Endometrial microvascular endothelial cells (primary cell): ENCODE results near the gene KIF1B. TPM values are rescaled to one million over a fixed set of nuclear protein-coding genes. Genes with fewer than 3 reads are reported as not detected.
"Not testable (repeated sequence)": the region's sequence is repeated elsewhere in the genome, so short reads cannot be mapped to it uniquely, and the experiment has no call there.

Experiments
- in situ Hi-C: cut with HindIII; loops from 2 replicates; pipeline ENCODE4 v1.10.0; 2017; ENCODE audit warnings: low sequenced_read_pairs, low pct_unique_long_range_greater_than_20kb; ENCODE audit errors: inconsistent ontology term
- total RNA-seq: library from RNA; depleted of rRNA; stranded (reverse); fragments of >200 nt; gene quantifications from one replicate; pipeline ENCODE4 v1.2.3, GENCODE V29; 2015; ENCODE audit errors: inconsistent ontology term

The KIF1B gene
- total RNA-seq, 1 donor from 2014 or later: 23.5 TPM

DNA sequence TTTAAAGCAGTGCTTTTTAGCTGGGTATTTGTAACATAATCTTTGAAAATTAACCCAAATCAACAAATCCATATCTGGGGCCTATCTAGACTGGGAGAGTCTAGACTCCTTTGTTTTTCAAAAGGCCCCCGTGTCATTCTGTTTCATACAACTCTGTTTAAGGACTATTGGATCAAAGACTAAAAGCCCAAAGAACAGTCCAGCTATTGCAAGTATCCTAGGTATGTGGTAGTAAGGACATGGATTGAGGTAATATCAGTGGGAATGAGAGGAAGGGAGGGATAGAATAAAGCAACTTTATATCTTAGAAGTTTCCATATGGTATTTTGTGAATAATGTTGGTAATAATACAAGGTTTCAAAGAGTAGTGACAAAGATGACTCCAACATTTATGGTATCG is 18.2 kb downstream of the KIF1B start:
- in situ Hi-C loops: no loop called here

DNA sequence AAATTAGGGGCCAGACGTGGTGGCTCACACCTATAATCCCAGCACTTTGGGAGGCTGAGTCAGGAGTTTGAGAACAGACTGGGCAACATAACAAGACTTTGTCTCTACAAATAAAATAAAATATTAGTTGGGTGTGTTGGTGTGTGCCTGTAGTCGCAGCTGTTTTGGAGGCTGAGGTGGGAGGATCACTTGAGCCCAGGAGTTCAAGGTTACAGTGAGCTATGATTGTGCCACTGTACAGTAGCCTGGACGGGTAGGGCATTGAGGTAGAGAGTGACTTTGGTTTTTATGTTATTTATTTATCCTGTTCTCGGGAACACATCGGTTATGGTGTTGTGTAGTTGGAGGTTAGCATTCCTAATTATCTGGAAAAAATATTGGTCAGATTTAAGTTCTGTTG is 19.5 kb downstream of the KIF1B start:
- in situ Hi-C loops: no loop called here

DNA sequence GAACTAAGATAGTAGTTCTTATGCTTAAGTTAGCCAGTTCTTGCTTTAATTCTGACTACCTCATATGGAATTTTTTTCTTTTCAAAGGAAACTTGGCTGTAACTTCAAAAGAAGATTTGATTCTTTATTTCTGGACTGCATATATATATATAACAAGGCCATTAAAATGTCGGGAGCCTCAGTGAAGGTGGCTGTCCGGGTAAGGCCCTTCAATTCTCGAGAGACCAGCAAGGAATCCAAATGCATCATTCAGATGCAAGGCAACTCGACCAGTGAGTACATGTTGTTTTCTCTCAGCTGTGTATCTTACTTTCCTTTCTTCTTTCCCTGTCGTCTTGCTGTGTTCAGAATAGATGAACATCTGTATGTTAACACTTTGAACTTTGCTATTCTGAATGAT is 21.8 kb downstream of the KIF1B start:
- in situ Hi-C loops: no loop called here

DNA sequence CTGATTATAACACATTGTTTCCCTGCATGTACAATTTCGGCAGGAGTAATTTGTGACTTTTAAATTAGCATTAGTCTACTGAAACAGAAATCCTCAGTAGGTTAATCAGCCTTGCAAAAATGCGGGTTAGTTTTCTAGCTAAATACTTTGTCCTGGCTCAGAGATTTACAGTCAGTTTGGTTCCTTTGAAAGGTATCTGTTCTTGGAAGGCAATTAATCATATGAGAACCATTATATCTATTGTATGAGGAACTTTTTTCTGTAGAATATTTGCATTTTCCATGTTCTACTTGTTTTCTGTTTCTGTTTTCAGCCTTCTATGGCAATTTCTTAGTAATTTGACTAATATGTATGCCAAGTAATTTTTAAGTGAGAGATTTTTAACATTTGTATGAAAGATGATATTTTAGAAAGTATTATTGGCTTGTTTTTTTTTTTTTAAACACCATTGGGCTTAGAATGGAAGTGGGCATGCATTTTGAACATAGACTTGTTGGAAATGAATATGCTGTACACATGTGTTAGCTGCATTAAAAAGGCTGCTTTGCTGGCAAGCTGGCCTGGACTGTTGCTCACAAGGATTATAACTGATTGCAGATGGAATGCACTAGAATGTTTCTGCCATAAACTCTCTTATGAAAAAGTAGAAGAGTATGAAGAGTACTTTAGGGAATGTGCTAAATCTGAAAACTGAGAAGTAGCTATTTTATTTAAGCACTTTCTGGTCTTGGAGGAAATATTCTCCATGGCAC is 26.2 kb downstream of the KIF1B start:
- in situ Hi-C loops: no loop called here

DNA sequence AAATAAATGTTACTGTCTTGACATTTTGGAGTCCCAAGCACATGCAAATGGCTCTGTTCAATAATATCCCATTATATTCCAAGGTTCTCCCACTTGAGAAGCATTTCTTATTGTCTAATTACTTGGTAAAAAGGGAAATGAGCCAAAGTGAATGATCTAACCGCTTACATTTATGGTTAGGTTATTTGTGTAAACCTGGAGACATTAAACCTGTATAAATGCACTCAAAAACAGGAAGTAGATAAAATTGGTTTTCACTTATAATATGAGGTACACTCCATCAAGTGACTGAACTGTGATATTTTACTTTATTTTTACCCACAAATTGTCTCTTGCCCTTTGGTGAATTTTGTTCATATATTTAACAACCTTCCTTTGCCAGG is 26.8 kb downstream of the KIF1B start:
- in situ Hi-C loops: no loop called here

DNA sequence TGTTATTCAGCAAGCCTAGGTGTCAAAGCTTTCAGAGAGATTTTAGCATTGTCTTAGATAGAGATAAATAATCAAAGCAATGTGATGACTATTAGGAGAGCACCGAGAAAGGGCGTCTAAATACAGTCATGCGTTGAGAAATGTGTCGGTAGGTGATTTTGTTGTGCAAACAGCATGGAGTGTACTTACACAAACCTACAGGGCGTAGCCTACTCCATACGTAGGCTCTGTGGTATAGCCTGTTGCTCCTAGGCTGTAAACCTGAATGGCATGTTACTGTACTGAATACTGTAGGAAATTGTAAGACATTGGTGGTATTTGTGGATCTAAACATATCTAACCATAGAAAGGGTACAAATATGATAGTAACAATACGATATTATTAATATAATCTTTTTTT is 31.8 kb downstream of the KIF1B start:
- in situ Hi-C loops: no loop called here

DNA sequence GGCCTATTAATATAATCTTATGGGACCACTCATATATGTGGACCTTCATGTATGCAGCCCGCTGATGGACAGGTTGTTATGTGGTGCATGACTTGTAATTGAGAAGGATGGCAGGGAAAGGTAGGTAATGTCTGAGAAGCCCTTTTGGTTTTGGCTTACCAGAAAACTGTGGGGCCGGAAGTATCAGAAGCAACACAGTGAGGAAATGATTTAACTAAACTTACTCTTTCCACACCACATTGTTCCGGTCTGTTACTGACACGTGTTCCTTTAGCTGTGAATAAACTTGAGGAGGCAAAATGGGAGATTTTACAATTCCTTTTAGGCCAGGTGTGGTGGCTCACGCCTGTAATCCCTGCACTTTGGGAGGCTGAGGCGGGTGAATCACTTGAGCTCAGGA is 32.4 kb downstream of the KIF1B start:
- in situ Hi-C loops: no loop called here

DNA sequence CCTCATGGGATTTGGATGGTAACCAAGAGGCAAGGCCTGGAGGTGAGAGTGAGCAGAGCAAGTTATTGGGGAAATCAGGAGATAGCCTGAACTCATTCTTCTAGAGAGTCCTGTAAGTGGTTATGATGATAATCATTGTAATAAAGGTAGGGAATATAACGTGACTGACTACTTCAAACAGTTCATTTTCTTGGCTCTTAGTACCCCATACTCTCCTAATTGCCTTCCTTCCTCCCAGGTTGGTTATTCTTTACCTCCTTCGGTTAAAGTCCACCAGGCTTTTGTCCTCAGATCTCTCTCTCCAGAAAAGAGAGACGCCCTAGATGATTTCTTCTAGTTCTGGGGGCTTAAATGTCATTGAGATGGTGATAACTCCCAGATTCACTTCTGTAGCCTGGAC is 35.3 kb downstream of the KIF1B start:
- in situ Hi-C loops: no loop called here

DNA sequence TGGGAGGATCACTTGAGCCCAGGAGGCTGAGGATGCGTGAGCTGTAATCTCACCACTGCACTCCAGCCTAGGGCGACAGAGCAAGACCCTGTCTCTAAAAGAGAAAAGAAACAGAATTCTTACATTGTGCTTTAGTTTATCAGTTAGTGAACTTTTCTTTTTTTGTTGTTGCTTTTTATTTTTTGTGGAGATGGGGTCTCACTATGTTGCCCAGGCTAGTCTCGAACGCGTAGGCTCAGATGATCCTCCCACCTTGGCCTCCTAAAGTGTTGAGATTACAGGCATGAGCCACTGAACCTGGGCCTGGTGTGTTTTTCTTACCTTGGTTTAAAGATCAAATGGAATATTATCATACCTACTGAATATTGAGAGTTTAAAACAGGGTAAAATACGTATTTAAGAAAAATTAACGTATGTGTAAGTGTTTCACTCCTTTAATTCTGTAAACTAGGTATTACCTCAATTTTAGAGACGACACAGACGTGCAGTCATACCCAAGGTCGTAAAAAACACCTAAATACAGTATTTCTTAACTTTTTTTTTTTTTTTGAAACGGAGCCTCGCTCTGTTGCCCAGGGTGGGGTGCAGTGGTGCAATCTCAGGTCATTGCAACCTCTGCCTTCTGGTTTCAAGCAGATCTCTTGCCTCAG is 39.6 kb downstream of the KIF1B start:
- in situ Hi-C loops: no loop called here

DNA sequence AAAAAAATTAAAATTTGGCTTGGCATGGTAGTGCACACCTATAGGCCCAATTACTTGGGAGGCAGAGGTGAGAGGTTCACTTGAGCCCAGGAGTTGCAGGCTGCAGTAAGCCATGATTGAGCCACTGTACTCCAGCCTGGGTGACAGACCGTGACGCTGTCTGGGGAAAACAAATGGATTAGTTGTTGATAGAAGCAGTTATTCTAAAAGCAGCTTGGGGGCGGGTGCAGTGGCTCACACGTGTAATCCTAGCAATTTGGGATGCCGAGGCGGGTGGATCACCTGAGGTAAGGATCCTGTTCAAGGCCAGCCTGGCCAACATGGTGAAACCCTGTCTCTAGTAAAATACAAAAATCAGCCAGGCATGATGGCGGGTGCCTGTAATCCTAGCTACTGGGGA is 40.3 kb downstream of the KIF1B start:
- in situ Hi-C loops: no loop called here

DNA sequence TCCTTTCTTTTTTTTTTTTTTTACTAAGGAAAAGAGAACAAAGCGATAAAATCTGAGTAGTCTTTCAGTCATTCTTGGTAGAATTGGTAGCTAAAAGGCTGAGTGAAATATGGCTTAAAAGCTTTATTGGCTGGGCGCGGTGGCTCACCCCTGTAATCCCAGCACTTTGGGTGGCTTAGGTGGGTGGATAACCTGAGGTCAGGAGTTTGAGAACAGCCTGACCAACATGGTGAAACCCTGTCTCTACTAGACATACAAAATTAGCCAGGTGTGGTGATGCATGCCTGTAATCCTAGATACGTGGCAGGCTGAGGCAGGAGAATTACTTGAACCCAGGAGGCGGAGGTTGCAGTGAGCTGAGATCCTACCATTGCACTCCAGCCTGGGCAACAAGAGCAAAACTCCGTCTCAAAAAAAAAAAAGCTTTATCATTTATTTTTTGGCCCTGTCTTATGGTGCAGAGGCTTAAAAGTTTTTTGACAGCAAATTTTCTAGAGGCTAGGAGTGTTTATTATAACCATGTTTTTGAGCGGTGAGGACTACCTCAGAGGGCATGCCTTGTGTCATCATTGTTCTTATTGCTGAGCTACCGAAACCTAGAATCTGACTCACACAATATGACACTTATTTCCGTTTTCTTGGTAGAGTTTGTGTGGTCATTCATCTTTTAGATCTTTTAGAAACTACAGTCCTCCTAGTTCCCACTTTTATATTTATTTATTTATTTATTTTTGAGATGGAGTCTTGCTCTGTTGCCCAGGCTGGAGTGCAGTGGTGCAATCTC is 41.1 kb downstream of the KIF1B start:
- in situ Hi-C loops: not testable (repeated sequence)

DNA sequence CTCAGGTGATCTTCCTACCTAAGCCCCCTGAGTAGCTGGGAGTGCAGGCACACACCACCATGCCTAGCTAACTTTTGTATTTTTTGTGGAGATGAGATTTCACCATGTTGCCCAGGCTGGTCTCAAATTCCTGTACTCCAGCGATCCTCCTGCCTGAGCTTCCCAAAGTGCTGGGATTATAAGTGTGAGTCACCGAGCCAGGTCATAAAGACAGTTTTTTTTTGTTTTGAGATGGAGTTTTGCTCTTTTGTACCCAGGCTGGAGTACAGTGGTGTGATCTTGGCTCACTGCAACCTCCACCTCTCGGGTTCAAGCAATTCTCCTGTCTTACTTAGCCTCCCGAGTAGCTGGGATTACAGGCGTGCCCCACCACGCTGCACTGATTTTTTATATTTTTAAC is 42.1 kb downstream of the KIF1B start:
- in situ Hi-C loops: no loop called here

DNA sequence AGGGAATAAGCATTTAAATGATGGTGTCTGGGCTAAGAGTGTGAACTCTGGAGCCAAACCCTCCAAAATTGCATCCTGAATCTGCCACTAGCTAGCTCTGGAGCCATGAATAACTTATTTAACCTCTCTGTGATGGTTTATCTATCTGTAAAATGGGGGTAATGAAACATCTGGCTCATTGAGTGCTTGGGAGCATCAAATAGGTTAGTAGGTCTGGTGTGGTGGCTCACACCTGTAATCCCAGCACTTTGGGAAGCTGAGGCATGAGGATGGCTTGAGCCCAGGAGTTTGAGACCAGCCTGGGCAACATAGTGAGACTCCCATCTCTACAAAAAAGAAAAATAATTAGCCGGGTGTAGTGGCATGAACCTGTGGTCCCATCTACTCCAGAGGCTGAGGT is 42.8 kb downstream of the KIF1B start:
- in situ Hi-C loops: no loop called here

DNA sequence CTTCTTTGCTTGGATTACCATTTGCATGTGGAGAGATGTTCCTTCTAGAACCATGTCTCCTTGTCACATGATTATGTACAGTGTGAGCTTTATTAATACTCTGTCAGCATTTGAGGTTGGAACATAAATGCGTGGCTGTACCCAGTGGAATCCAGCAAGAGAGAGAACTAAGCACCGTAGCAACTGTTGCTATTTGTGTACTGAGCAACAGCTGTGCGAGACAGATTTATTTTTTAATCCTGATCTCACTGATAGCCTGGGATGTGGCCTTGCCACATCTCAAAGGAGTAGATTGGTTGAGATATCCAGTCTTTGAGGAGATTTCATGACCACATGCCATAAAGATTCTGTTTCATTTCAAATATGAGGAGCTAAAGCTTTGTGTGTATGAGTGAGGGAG is 43.4 kb downstream of the KIF1B start:
- in situ Hi-C loops: no loop called here

DNA sequence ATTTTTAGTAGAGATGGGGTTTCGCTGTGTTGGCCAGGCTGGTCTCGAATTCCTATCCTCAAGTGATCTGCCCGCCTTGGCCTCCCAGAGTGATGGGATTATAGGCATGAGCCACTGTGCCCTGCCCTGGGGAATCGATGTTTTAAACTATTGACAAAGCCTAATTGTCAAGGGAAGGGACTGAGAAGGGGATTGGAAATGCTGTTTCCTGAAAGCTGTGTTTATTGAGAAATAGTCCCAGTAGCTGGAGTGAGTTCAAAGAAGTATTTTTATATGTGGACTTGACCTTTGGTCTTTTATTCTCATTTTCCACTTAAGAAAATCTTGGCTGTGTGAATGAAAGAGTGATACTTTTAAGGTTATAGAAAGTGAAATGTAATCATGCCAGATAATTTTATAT is 47.5 kb downstream of the KIF1B start:
- in situ Hi-C loops: no loop called here

DNA sequence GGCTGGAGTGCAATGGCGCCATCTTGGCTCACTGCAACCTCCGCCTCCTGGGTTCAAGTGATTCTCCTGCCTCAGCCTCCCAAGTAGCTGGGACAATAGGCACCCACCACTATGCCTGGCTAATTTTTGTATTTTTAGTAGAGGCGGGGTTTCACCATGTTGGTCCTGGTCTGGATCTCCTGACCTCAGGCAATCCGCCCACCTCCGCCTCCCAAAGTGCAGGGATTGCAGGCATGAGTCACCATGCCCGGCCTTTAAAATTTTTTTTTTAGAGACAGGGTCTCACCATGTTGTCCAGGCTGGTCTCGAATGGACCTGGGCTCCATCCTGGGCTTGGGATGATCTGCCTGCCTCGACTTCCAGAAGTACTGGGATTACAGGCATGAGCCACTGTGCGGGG is 49.2 kb downstream of the KIF1B start:
- in situ Hi-C loops: not testable (repeated sequence)

DNA sequence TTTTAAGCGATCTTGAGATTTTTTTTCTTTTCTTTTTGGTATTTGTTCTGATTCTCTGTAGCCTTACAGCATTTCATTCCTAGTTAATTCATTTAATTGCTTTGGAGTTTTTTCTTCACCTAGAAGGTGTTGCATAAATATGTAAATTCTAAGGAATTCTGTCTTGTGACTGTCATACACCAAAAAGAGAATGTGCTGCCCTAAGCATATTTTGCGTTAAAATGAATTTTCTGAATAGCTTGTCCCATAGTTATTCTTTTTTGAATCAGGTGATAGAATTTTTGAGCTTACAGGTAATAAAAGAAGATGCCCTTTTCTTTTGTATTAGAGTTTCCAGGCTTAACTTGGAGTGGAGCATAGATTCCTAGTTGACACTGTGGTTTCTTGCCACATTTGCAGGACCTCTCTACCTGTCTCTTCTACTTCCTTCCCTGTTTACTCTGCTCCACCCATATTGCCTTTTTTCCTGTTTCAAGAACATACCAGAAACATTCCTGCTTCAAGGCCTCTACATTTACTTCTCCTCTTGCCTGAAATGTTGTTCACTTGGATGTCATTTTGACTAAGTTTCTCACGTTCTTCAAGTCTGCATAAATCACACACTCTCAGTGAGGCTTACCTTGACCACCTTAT is 53.2 kb downstream of the KIF1B start:
- in situ Hi-C loops: no loop called here

DNA sequence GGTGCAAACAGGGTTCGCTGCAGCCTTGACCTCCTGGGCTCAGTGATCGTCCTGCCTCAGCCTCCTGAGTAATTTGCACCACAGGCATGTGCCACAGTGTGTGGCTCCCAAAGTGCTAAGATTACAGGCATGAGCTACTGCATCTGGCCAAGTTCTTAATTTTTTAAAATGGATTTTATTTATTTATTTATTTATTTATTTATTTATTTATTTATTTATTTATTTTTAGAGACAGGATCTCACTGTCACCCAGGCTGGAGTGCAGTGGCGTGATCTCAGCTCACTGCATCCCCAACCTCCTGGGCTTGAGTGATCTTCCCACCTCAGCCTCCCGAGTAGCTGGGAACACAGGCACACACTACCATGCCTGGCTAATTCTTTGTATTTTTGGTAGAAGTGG is 54.7 kb downstream of the KIF1B start:
- in situ Hi-C loops: no loop called here

DNA sequence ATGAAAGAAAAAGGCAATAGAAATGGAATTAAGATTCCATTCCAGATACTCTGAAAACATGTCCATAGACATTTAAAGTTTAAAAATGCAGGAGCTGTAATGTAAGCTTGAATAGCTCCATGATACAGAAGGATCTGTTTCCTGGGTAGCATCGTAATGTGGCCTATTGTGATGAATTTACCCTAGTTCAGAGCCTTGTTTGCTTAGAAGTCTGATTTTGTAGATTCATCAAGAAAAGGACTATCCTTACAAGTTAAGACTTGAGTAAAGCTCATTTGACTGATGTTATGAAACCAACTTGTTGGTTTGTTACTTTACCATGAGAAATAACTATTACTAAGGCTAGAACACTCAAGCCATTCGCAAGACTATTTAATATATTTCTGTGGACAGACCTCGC is 55.5 kb downstream of the KIF1B start:
- in situ Hi-C loops: no loop called here

DNA sequence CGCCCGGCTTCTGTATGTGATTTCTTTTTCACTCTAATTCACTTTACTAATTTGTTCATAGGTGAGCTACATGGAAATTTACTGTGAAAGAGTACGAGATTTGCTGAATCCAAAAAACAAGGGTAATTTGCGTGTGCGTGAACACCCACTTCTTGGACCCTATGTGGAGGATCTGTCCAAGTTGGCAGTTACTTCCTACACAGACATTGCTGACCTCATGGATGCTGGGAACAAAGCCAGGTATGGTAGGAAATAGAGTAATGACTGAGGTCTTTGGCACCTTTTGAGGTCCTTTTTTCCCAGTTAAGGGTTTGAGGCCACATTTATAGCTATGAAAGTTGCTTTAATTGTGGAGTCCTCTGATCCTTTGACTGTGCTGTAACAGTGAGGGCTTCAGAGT is 56.9 kb downstream of the KIF1B start:
- in situ Hi-C loops: no loop called here
